ENCODE data around the gene ZNF226. TPM values are rescaled to one million over a fixed set of nuclear protein-coding genes. Genes with fewer than 3 reads are reported as not detected.
A peak's percentile ranks its signal among the peaks of the same experiment; 100 is the strongest.
"Not testable (repeated sequence)": the region's sequence is repeated elsewhere in the genome, so short reads cannot be mapped to it uniquely, and the experiment has no call there.

ZNF226 gene
- total RNA-seq, 1 experiment from 2014 or later: 15.3 TPM

DNA sequence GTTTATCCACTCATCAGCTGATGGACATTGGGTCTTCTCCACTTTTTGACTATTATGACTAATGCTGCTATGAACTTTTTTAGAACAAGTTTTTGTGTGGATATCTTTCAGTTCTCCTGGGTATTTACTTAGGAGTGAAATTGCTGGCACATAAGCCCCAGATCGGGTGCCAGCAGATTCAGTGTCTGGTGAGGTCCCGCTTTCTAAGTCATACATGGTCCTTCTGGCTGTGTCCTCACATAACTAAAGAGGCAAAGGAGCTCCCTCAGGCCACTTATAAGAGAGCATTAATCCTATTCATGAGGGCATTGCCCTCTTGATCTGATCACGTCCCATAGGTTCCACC lies 600 bp upstream of the ZNF226 start:
- H3K36me3 Mint-ChIP-seq (ENCODE audit: insufficient read depth in 1 of 3, low read depth in 3 of 3): peaks cover 26 to 31% (median 29%) of the 10 kb centered on the region in 3 experiments
- Histone ChIP-seq H3K4me2 (ENCODE audit: insufficient read depth, insufficient read length, low read length) (peak overlapping the region; percentile 98), H3K9me3 (ENCODE audit: control insufficient read depth, low read depth, low read length) (no peaks in the 10 kb centered on the region), H3T11ph (ENCODE audit: low read length) (no peak overlapping the region), H2BK120ac (ENCODE audit: low read depth, low read length, poor library complexity, severe bottlenecking) (no peak overlapping the region), H2BK12ac (ENCODE audit: insufficient read length, low read depth, low read length) (no peak overlapping the region), H3K14ac (ENCODE audit: insufficient read depth, low read length) (no peak overlapping the region), H3K79me1 (ENCODE audit: insufficient read depth, low read depth, low read length, poor library complexity, severe bottlenecking) (peaks cover 2% of the 10 kb centered on the region), H3K27me3 (ENCODE audit: insufficient read depth, low read length) (no peaks in the 10 kb centered on the region), H4K20me1 (ENCODE audit: control insufficient read depth, insufficient read depth, insufficient read length) (no peaks in the 10 kb centered on the region), H3K56ac (ENCODE audit: insufficient read length, low read depth, low read length) (no peak overlapping the region), H2AK5ac (ENCODE audit: insufficient read length, low read length) (no peak overlapping the region), H2BK5ac (ENCODE audit: insufficient read length, low read length) (no peak overlapping the region), H4K8ac (replicated peaks; ENCODE audit: insufficient read length, low read depth, low read length) (no peak overlapping the region), H3K9ac (ENCODE audit: extremely low read depth, insufficient read length, low read length) (no peak overlapping the region), H3K79me2 (ENCODE audit: insufficient read depth, low read length) (peaks cover 2% of the 10 kb centered on the region; the same call in 1 of the 2 replicates), H4K5ac (ENCODE audit: insufficient read length, low read depth, low read length) (no peak overlapping the region), H3K18ac (ENCODE audit: insufficient read length, low read depth, low read length) (no peak overlapping the region), H2BK20ac (ENCODE audit: low read depth, low read length, poor library complexity, severe bottlenecking) (no peak overlapping the region), H3K23me2 (ENCODE audit: insufficient read length, low read depth, low read length, poor library complexity, severe bottlenecking) (peaks cover 8% of the 10 kb centered on the region), H3K23ac (ENCODE audit: insufficient read length, low read depth, low read length) (no peak overlapping the region), H2AFZ (ENCODE audit: low read length) (peak overlapping the region; percentile 17), H3K4ac (ENCODE audit: low read depth, low read length) (no peak overlapping the region), H3K27ac (ENCODE audit: insufficient read length, low read depth, low read length) (no peak overlapping the region), H4K91ac (ENCODE audit: insufficient read length, low read depth, low read length) (no peak overlapping the region), H3K4me1 (ENCODE audit: insufficient read depth, low read length) (no peaks in the 10 kb centered on the region; the same call in 1 of the 2 replicates), H2BK15ac (ENCODE audit: low read depth, low read length) (no peak overlapping the region)
- no peak for TF ChIP-seq CTCF (conservative IDR thresholded peaks at IDR 0.05)
- H3K4me3 Mint-ChIP-seq: peak overlapping the region; percentile 99
- DNase-seq: no peak
- H3K4me1 Mint-ChIP-seq: peaks cover 11% of the 10 kb centered on the region in 2 experiments
- H3K27me3 Mint-ChIP-seq (ENCODE audit: low read depth): peaks cover 20% of the 10 kb centered on the region
- peaks cover 3 to 14% of the 10 kb centered on the region in 2 experiments for H3K9me3 Mint-ChIP-seq
- WGBS (ENCODE audit: extremely low coverage, insufficient read length, low lambda C conversion rate): no CpG with 5 or more reads among the region's 3 CpGs
- H3K27ac Mint-ChIP-seq: peak overlapping the region in 1 of 3 experiments; percentile 99; a peak in 1 of 7 replicates

DNA sequence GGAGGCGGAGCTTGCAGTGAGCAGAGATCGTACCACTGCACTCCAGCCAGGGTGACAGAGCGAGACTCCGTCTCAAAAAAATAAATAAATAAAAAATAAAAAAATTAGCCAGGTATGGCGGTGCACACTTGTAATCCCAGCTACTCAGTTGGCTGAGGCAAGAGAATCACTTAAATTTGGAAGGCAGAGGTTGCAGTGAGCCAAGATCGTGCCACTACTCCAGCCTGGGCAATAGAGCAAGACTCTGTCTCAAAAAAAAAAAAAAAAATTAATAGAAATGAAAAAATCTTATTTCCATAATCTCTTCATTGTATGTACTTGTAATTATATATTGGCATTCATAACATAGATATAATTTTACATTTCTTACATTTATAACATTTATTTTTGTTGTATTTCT lies 5.8 kb downstream of the ZNF226 start:
- H2AK5ac ChIP-seq (ENCODE audit: insufficient read length, low read length); H3K27ac ChIP-seq (ENCODE audit: insufficient read length, low read depth, low read length); H3K79me2 ChIP-seq (ENCODE audit: insufficient read depth, low read length); H2AFZ ChIP-seq (ENCODE audit: low read length); H2BK12ac ChIP-seq (ENCODE audit: insufficient read length, low read depth, low read length); H4K91ac ChIP-seq (ENCODE audit: insufficient read length, low read depth, low read length); H2BK15ac ChIP-seq (ENCODE audit: low read depth, low read length); H2BK20ac ChIP-seq (ENCODE audit: low read depth, low read length, poor library complexity, severe bottlenecking); DNase-seq; H4K5ac ChIP-seq (ENCODE audit: insufficient read length, low read depth, low read length); H3K23ac ChIP-seq (ENCODE audit: insufficient read length, low read depth, low read length); H4K20me1 ChIP-seq (ENCODE audit: control insufficient read depth, insufficient read depth, insufficient read length); H3K27me3 ChIP-seq (ENCODE audit: insufficient read depth, low read length); H2BK5ac ChIP-seq (ENCODE audit: insufficient read length, low read length); H3K56ac ChIP-seq (ENCODE audit: insufficient read length, low read depth, low read length); H3K4me1 Mint-ChIP-seq; H3K27ac Mint-ChIP-seq; H4K8ac ChIP-seq (replicated peaks; ENCODE audit: insufficient read length, low read depth, low read length); H3T11ph ChIP-seq (ENCODE audit: low read length); H3K23me2 ChIP-seq (ENCODE audit: insufficient read length, low read depth, low read length, poor library complexity, severe bottlenecking); H3K4me2 ChIP-seq (ENCODE audit: insufficient read depth, insufficient read length, low read length); H3K27me3 Mint-ChIP-seq (ENCODE audit: low read depth); H3K18ac ChIP-seq (ENCODE audit: insufficient read length, low read depth, low read length); H3K4me1 ChIP-seq (ENCODE audit: insufficient read depth, low read length); H3K14ac ChIP-seq (ENCODE audit: insufficient read depth, low read length); H3K4me3 Mint-ChIP-seq; H3K9ac ChIP-seq (ENCODE audit: extremely low read depth, insufficient read length, low read length); H3K4ac ChIP-seq (ENCODE audit: low read depth, low read length); H3K79me1 ChIP-seq (ENCODE audit: insufficient read depth, low read depth, low read length, poor library complexity, severe bottlenecking); H2BK120ac ChIP-seq (ENCODE audit: low read depth, low read length, poor library complexity, severe bottlenecking): not testable (repeated sequence)
- Mint-ChIP-seq H3K36me3 (ENCODE audit: insufficient read depth in 1 of 3, low read depth in 3 of 3) (peaks cover 81 to 87% (median 83%) of the 10 kb centered on the region in 3 experiments), H3K9me3 (peaks cover 16 to 25% of the 10 kb centered on the region in 2 experiments)
- no CpG with 5 or more reads among the region's 6 CpGs for WGBS (ENCODE audit: extremely low coverage, insufficient read length, low lambda C conversion rate)
- H3K9me3 ChIP-seq (ENCODE audit: control insufficient read depth, low read depth, low read length): peaks cover 12% of the 10 kb centered on the region

All from H9 (cell line).